GM12874 (cell line): ENCODE measurements around the gene GABRR3.

Source experiments
- CTCF ChIP-seq: IDR thresholded peaks from 2 replicates; pipeline ENCODE4 v1.5.1; 2011; ENCODE audit warnings: low read depth, mild to moderate bottlenecking, control low read depth, low read length, moderate library complexity; ENCODE audit not compliant: insufficient read depth

The GABRR3 gene

GRCh38 chr3:97972976-97973375, 62.1 kb downstream of the GABRR3 start:
- TF ChIP-seq CTCF = no peak

GRCh38 chr3:97971679-97972567, 63.2 kb downstream of the GABRR3 start, which contains the start of gene RIOX2:
RIOX2 (minus strand) TSS chr3:97972431; CDS start chr3:97967593, 4,838 bp downstream.
- TF ChIP-seq CTCF = no peak

GRCh38 chr3:97970956-97971620, 64.0 kb downstream of the GABRR3 start:
- TF ChIP-seq CTCF = no peak

- no peak for TF ChIP-seq CTCF
These were observed 65.0 kb downstream of the GABRR3 start for GRCh38 chr3:97970156-97970555.

GRCh38 chr3:97969541-97969940, 65.6 kb downstream of the GABRR3 start:
- TF ChIP-seq CTCF = no peak

- TF ChIP-seq CTCF = no peak
These were observed 66.7 kb downstream of the GABRR3 start for GRCh38 chr3:97968376-97968775.

- TF ChIP-seq CTCF = no peak
These were observed 67.1 kb downstream of the GABRR3 start for GRCh38 chr3:97967966-97968365.
